Measurements from ENCODE around the gene CCDC188. TPM values are rescaled to one million over a fixed set of nuclear protein-coding genes. Genes with fewer than 3 reads are reported as not detected.
A peak's percentile ranks its signal among the peaks of the same experiment; 100 is the strongest.

CCDC188 gene
- total RNA-seq, 1 donor = not detected

DNA sequence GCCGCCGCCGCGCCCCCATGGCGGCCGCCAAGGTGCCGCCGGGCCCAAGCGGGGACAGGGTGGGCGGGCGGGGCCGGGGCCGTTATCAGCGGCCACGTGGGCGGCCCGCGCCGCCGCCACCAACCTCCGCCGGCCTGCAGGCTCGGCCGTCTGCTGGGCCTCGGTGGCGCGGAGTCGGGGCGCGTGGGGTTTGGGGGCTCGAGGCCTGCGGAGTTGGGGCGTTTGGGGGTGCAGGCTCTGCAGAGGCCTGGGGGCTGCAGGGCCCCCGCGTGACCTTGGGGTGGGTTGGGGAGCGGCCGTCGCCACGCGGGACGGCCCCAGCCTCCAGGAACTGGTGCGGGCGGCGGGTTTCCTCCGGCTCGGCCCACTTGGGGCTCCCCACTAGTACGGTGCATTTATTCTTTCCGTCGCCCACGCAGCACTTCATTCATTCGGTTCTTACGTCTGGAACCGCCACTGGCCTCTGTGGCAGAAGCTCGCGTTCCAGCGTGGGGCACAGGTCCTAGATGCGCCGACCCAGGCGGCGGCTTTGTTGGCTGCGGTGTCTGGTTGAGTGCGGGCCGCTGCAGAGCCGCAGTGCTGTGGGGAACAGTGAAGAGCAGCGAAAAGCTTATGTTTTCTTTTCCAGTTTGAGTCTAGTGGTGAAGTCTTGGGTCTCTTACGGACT lies 33.1 kb downstream of the CCDC188 start:
- H3K4me1 ChIP-seq (ENCODE audit: insufficient read depth, low read length) = peaks cover 37% of the 10 kb centered on the region
- no peaks in the 10 kb centered on the region for H3K9me3 ChIP-seq (ENCODE audit: low read depth, low read length)
- H3K27me3 ChIP-seq (ENCODE audit: insufficient read depth, low read length) = no peaks in the 10 kb centered on the region
- H3K4me3 ChIP-seq (ENCODE audit: low read length) = peak overlapping the region; percentile 81

DNA sequence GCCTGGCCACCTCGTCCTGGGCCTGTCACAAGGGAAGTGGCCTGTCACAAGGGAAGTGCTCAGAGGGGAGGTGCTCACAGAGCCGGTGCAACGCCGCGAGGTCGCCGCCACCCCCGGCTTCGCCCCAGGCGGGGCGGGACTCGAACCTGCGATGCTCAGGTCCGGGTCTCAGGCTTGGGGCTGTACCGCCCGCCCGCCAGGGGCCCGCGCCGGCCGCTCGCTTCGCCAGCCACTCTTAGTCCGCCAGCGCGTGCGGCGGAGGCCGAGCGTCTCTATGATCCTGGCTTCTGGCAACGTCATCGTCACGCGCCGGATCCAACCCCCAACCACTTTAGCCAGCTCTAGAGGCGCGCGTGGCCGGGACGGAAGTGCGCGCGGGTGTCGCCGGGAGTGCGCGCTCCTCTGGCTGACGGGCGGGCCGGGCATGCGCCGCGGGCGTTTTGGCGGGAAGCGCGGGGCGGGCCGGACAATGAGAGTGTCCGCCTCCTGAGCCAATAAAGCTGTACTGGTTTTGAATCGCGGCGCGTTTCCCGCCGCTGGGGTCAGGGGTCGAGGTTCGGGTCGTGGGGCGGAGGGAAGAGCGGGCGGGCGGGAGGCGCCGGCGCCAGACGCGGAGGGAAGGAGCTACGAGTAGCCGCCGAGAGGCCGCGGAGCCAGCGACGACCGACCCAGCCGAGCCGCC lies 33.8 kb downstream of the CCDC188 start, which contains the start of gene TRMT2A:
TSS of gene TRMT2A (minus strand) at position 276 of the 682 bp plus-strand sequence. CDS start 320 bp downstream, outside the sequence.
- H3K4me3 ChIP-seq (ENCODE audit: low read length) = peak within 1 kb of the TSS; percentile 81
- no peaks in the 10 kb centered on the region for H3K9me3 ChIP-seq (ENCODE audit: low read depth, low read length)
- H3K4me1 ChIP-seq (ENCODE audit: insufficient read depth, low read length) = peaks cover 40% of the 10 kb centered on the region
- H3K27me3 ChIP-seq (ENCODE audit: insufficient read depth, low read length) = no peaks in the 10 kb centered on the region

DNA sequence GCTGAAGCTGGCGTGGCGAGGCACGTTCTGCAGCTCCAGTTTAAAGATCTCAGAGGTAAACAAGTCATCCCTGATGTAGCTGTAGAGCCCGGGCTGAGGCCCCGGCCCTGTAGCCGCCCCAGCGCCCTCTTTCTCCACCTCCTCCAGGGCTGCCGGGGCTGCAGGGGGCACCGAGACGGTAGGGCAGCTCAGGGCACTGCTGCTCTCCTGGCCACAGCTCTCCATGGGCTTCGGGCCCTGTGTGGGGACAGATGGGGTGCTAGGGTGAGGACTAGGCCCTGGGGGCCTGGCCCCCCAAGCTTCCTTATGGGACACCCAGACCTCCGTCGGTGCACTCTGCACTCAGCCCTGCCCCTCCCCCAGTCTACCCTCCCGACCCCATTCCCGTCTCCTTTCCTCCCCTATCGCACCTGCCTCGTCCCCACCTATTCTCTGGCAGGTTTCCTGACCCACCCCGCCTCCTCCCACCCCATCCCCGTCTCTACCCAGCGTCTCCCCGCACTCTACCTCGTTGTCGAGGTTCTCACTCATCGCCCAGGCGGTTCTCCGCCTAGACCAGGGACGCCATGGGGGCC lies 34.4 kb downstream of the CCDC188 start:
- Histone ChIP-seq H3K4me1 (ENCODE audit: insufficient read depth, low read length) (peaks cover 43% of the 10 kb centered on the region), H3K4me3 (ENCODE audit: low read length) (peak overlapping the region; percentile 81)

DNA sequence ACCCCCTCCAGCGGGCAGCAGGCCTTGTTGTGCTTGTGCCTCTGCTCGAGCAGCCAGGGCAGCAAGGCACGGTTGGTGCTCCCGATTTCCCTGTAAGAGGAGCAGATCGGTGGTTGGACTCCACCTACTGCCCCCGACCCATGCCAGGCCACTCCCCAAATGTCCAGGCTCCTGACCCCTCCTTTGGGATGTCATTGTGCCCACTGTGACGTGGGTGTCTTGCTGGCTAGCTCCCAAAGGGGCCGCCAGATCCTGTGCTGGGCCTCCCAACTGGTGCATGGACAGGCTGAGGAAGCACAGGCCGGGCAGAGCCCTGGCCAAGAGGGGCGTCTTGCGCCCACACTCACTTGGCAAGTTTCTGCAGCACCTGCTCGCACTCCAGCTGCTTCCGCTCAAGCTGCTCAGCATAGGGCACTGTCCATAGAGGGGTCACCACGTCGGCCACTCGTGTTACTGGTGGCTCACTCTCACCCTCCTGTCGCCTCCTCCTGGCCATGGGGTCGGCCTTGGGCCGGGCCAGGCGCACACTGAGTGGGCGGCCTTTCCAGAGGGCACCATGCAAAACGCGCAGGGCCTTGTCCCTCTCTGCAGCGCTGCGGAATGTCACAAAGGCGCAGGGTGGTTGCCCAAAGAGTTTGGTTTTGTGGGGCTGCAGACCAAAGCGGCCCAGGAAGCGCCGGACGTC lies 35.0 kb downstream of the CCDC188 start, which contains the start of gene RANBP1:
TSS of gene RANBP1 (plus strand) at position 414 of the 685 bp plus-strand sequence. CDS start at position 495, 81 bp downstream.
- Histone ChIP-seq H3K4me1 (ENCODE audit: insufficient read depth, low read length) (peaks cover 43% of the 10 kb centered on the region), H3K27me3 (ENCODE audit: insufficient read depth, low read length) (no peaks in the 10 kb centered on the region), H3K4me3 (ENCODE audit: low read length) (peak within 1 kb of the TSS; percentile 81), H3K9me3 (ENCODE audit: low read depth, low read length) (no peaks in the 10 kb centered on the region)

More for the DNA sequence above, 34.4 kb downstream of the CCDC188 start:
- Histone ChIP-seq H3K27me3 (ENCODE audit: insufficient read depth, low read length) (no peaks in the 10 kb centered on the region), H3K9me3 (ENCODE audit: low read depth, low read length) (no peaks in the 10 kb centered on the region)

DNA sequence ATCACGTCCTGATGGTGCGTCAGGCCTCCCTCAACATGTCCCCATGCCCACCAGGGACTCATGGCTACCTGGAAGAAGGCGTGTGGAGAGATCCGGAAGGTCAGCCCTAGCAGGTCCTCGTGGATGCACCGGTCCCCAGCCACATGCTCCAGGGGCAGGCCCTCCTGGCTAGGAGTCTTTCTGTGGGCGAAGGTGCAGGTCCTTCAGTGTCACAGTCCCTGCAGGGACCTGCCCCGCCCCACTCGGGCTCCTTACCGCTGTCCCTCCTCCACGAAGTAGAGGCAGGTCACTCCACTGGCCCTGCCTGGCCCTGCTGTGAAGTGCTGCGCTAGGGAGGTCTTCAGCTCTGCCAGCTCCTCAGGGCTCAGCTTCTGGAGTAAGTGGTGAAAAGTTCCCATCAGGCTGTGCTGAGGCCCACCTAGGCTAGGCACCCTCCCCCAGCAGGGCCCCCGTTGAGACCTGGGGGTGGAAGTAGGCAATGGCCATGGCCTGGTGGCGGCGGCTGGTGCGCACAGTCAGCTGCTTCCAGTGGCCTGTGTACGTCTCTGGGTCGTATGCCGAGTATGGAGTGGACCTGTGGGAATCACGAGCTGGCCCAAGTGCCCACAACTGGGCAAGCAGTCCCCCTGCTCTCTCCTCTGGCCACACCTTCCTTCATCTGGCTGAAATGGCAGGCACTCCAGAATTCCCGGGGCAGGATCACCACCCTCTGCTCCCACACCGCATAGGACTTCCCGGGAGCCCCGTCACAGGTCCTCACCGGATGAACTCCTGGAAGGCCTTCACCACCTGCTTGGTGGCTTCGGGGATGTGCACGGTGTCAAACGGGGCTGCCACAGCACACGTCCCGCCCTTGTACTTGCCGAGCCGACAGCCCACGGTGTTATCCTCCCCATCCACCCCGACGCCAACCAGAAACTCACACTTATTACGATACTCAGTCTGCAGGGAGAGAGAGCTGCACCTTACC lies 36.1 kb downstream of the CCDC188 start:
- Histone ChIP-seq H3K4me1 (ENCODE audit: insufficient read depth, low read length) (peaks cover 37% of the 10 kb centered on the region), H3K27me3 (ENCODE audit: insufficient read depth, low read length) (no peaks in the 10 kb centered on the region), H3K9me3 (ENCODE audit: low read depth, low read length) (no peaks in the 10 kb centered on the region), H3K4me3 (ENCODE audit: low read length) (no peak overlapping the region)

DNA sequence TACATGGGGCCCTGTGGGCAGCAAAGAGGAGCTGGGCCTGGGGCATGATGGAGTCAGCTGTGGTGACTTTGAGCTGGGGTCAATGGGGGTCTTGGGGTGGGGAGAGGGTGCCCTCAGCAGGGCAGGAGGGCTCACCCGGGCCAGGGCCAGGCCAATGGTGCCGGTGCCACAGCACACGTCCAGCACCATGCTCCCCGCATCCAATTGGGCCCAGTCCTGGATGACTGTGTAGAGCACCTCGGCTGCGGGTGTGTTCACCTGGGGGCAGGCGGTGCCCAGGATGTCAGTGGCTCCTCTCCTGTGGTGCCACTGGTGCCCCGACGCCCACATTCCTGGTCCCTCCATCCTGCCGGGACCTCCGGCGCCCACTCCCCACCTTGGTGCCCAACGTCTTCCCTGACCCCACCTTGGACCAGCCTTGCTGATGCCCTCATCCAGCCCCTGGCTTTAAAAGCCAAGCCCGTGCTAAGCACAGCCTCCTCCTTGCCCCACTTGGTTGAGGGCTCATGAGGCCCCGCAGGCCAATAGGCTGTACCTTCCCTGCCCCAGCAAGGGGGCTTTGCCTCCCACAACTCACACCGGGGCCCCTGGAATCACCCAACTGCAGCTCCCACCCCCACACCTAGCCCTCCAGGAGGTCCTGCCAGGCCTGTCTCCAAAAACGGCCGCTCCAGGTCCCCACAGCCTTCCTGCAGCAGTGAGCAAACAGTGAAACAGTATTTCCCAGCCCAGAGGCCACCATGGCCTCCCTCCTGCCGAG lies 37.1 kb downstream of the CCDC188 start:
- Histone ChIP-seq H3K4me3 (ENCODE audit: low read length) (no peak overlapping the region), H3K4me1 (ENCODE audit: insufficient read depth, low read length) (peaks cover 32% of the 10 kb centered on the region), H3K27me3 (ENCODE audit: insufficient read depth, low read length) (no peaks in the 10 kb centered on the region), H3K9me3 (ENCODE audit: low read depth, low read length) (no peaks in the 10 kb centered on the region)

DNA sequence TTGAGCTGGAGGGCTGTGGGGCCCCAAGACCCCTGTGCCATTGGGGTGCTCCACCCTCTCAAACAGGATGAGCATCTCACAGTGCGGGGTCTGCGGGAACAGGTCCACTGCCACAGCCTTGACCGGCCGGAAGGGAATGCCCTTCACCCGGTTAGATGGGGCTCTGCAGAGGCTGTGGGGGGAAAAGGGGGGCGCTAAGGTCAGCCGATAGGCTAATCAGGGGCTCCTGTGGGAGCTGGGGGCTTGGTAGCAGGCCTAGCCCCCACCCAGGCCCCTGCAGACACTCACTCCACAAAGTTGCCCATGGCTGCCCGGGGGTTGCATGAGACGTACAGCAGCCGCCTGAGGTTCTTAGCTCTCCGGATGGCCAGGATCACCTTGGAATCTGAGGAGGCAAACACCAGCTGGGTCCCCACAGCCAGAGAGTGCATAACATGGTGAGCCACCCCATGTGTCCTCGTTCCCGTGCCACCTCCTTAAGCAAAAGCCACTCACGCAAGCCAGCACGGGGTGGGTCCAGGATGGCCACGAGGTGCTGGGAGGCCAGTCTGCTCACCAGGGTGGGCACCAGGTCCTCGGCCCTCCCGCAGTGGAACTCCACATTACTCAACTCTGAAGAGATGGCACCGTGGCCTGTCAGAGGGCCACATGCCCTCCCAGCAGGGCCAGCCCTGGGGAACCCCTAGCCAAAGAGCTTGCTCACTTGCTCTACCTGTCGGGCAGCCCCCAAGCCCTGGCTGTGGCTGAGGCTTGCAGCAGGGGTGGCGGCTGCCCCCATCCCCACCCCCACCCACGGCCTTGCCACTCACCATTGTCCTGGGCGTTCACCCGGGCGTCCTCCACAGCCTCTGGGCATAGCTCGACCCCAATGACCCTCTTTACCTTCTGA lies 38.0 kb downstream of the CCDC188 start:
- Histone ChIP-seq H3K4me3 (ENCODE audit: low read length) (no peak overlapping the region), H3K27me3 (ENCODE audit: insufficient read depth, low read length) (no peaks in the 10 kb centered on the region), H3K4me1 (ENCODE audit: insufficient read depth, low read length) (peaks cover 23% of the 10 kb centered on the region), H3K9me3 (ENCODE audit: low read depth, low read length) (no peaks in the 10 kb centered on the region)

DNA sequence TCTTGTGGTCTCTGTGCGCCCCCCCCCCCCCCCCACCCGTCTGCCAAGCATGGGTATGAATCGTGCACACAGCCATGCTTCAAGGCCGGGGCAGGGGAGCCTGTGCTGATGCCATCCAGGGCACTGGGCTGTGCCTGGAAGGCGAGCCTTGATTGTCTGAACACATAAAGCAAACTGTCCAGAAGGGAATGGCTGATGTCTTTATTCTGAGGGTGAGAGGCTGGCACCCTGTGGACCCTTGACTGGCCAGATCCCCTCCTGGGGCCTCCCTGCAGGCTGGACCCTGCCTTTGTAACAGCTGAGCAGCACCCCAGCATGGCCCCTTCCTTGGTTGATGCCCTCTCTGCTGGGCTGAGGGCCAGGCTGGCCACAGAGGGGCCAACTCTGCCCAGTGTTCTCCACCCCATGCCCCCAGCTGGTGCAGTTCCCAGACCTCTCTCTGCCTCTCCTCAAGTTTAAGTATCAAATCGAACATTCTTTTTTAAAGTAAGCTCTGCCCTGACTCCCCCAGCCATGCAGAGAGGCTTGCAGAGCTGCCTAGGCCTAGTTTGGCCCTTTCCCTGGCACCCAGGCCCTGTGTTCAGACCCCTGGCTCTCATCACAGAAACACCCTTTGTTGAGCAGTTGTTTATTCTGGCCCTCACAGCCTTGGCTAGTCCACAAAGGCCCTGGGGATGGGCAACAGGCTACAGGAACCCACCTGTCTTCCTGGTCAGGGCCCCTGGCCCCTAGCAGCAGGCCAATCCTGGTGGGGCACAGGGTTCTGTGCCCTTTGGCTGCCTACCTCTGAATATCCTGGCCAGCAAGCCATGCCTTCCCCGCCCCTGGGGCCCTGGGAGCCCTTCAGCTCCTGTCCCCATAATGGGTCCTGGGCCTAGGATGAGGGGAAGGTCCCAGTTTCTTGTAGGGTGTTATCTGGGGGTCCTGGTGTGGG lies 38.9 kb downstream of the CCDC188 start:
- Histone ChIP-seq H3K4me3 (ENCODE audit: low read length) (no peak overlapping the region), H3K4me1 (ENCODE audit: insufficient read depth, low read length) (peaks cover 21% of the 10 kb centered on the region), H3K9me3 (ENCODE audit: low read depth, low read length) (no peaks in the 10 kb centered on the region), H3K27me3 (ENCODE audit: insufficient read depth, low read length) (no peaks in the 10 kb centered on the region)

DNA sequence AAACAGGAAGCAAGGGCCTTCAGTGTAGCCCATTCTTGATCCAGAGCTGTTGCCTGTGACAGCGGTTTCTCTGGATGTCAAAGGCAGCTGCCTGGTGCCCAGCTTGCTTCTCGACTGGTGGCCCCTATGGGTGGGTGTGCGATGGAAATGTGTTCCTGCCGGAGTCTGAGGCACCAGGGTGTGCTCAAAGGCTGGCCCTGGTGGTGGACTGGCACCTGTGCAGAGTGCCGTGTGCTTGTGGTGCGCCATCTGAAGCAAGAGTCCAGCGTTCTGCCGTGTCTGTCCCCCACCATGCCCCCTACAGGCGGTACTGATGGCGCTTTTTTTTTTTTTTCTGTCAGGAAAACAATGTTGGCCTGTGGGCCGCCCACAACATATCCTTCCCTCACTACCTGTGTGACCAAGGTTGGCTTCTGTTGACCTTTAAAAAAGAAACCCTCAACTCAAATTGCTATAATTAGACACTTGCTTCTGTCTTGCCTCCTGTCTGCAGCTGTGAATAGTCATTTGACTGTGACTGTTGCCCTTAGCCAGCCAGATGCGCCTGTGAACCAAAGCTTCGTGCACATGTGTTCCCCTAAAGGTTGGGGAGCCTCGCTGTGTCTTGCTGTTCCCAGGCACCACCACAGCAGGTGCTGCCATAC lies 39.7 kb downstream of the CCDC188 start:
- peaks cover 17% of the 10 kb centered on the region for H3K4me1 ChIP-seq (ENCODE audit: insufficient read depth, low read length)
- no peaks in the 10 kb centered on the region for H3K27me3 ChIP-seq (ENCODE audit: insufficient read depth, low read length)
- no peaks in the 10 kb centered on the region for H3K9me3 ChIP-seq (ENCODE audit: low read depth, low read length)
- H3K4me3 ChIP-seq (ENCODE audit: low read length) = no peak overlapping the region

DNA sequence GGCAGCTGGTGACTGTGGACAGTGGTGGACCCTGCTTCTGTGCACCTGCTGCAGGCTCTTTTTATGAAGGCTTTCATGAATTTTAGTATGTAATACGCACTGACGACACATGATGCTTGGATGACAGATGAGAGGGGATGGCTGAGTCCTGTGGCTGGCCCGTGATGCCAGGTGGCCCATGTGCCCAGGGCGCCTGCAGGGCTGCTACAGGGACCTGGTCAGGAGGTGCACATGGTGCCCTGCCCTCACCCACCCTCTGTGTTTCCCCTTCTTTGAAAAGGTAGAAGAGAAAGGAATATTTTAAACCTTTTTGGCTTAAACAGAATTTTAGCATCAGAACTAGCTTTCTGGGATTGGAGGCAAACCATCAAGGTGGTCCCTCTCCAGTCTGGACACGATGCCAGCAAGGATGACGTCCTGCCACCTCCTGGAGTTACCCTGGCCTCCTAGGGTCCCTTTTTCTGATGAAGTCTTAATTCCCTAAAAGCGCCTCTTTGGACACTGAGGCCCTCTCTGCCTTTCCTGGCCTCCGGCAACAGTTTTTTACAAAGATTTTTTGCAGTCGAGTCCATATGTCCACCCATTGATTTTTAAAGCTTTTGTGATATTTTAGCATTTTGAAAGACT lies 40.4 kb downstream of the CCDC188 start:
- H3K27me3 ChIP-seq (ENCODE audit: insufficient read depth, low read length) = no peaks in the 10 kb centered on the region
- H3K4me1 ChIP-seq (ENCODE audit: insufficient read depth, low read length) = peaks cover 10% of the 10 kb centered on the region
- H3K9me3 ChIP-seq (ENCODE audit: low read depth, low read length) = no peaks in the 10 kb centered on the region
- no peak overlapping the region for H3K4me3 ChIP-seq (ENCODE audit: low read length)
